ENCODE data around the gene GNB1L. TPM values are rescaled to one million over a fixed set of nuclear protein-coding genes. Genes with fewer than 3 reads are reported as not detected.

The GNB1L gene
- total RNA-seq, 2 experiments from 2014 or later: 11.9 to 12.7 TPM

GRCh38 chr22:19871023-19871844 is 16.6 kb upstream of the GNB1L start:
- H3K4me3 Mint-ChIP-seq: no peak overlapping the region
- H3K36me3 Mint-ChIP-seq: no peaks in the 10 kb centered on the region
- no peaks in the 10 kb centered on the region for H3K4me1 Mint-ChIP-seq
- POLR2A ChIA-PET: interaction anchor here (0.7 to 1.1 kb wide), 2 partner anchors 17 to 23 kb away, joined by 3 read pairs; partner anchors contain the start of genes GNB1L and RTL10
- ATAC-seq (ENCODE audit: low read depth): no peak
- DNase-seq: peak; percentile 28
- H3K9me3 Mint-ChIP-seq: no peaks in the 10 kb centered on the region
- H3K27me3 Mint-ChIP-seq: no peaks in the 10 kb centered on the region
- H3K27ac Mint-ChIP-seq: no peak overlapping the region

GRCh38 chr22:19870153-19871022 is 15.7 kb upstream of the GNB1L start:
- ATAC-seq (ENCODE audit: low read depth) (no peak), DNase-seq (peak; percentile 23)
- H3K36me3 Mint-ChIP-seq: no peaks in the 10 kb centered on the region
- no peaks in the 10 kb centered on the region for H3K27me3 Mint-ChIP-seq
- H3K27ac Mint-ChIP-seq: no peak overlapping the region
- H3K4me3 Mint-ChIP-seq: no peak overlapping the region
- no peaks in the 10 kb centered on the region for H3K4me1 Mint-ChIP-seq
- no peaks in the 10 kb centered on the region for H3K9me3 Mint-ChIP-seq
- POLR2A ChIA-PET: interaction anchor here (0.7 to 1.1 kb wide), 2 partner anchors 16 to 24 kb away, joined by 3 read pairs; partner anchors contain the start of genes GNB1L and RTL10

GRCh38 chr22:19869497-19870152 is 15.0 kb upstream of the GNB1L start:
- Mint-ChIP-seq H3K27ac (no peak overlapping the region), H3K27me3 (no peaks in the 10 kb centered on the region), H3K4me1 (no peaks in the 10 kb centered on the region), H3K9me3 (no peaks in the 10 kb centered on the region), H3K36me3 (no peaks in the 10 kb centered on the region), H3K4me3 (no peak overlapping the region)
- POLR2A ChIA-PET: interaction anchor here (1.1 kb wide), 1 partner anchor 14 kb away, joined by 3 read pairs; no protein-coding TSS in a partner anchor
- DNase-seq: peak; percentile 18
- ATAC-seq (ENCODE audit: low read depth): no peak

- no peak for ATAC-seq (ENCODE audit: low read depth)
- Mint-ChIP-seq H3K36me3 (no peaks in the 10 kb centered on the region), H3K27me3 (no peaks in the 10 kb centered on the region), H3K4me1 (no peaks in the 10 kb centered on the region), H3K27ac (no peak overlapping the region), H3K4me3 (no peak overlapping the region), H3K9me3 (no peaks in the 10 kb centered on the region)
- peak; percentile 21 for DNase-seq
- POLR2A ChIA-PET: interaction anchor here (1.1 kb wide), 1 partner anchor 14 kb away, joined by 3 read pairs; no protein-coding TSS in a partner anchor
Observed at GRCh38 chr22:19868773-19869471, 14.2 kb upstream of the GNB1L start.

GRCh38 chr22:19868333-19868732 is 13.7 kb upstream of the GNB1L start:
- POLR2A ChIA-PET: interaction anchor here (1.1 kb wide), 1 partner anchor 13 kb away, joined by 3 read pairs; no protein-coding TSS in a partner anchor
- Mint-ChIP-seq H3K4me1 (no peaks in the 10 kb centered on the region), H3K27ac (no peak overlapping the region), H3K36me3 (no peaks in the 10 kb centered on the region), H3K4me3 (no peak overlapping the region), H3K9me3 (no peaks in the 10 kb centered on the region), H3K27me3 (no peaks in the 10 kb centered on the region)
- DNase-seq: no peak
- no peak for ATAC-seq (ENCODE audit: low read depth)

- no peak overlapping the region for H3K4me3 Mint-ChIP-seq
- ATAC-seq (ENCODE audit: low read depth): no peak
- no peaks in the 10 kb centered on the region for H3K27me3 Mint-ChIP-seq
- no peaks in the 10 kb centered on the region for H3K4me1 Mint-ChIP-seq
- no peaks in the 10 kb centered on the region for H3K36me3 Mint-ChIP-seq
- no peak for DNase-seq
- no peaks in the 10 kb centered on the region for H3K9me3 Mint-ChIP-seq
- POLR2A ChIA-PET: no interaction called here
- no peak overlapping the region for H3K27ac Mint-ChIP-seq
Observed at GRCh38 chr22:19867617-19868016, 12.9 kb upstream of the GNB1L start.

- no peaks in the 10 kb centered on the region for H3K4me1 Mint-ChIP-seq
- no peak for ATAC-seq (ENCODE audit: low read depth)
- no peak overlapping the region for H3K4me3 Mint-ChIP-seq
- no peaks in the 10 kb centered on the region for H3K27me3 Mint-ChIP-seq
- POLR2A ChIA-PET: no interaction called here
- H3K9me3 Mint-ChIP-seq: no peaks in the 10 kb centered on the region
- no peak overlapping the region for H3K27ac Mint-ChIP-seq
- no peaks in the 10 kb centered on the region for H3K36me3 Mint-ChIP-seq
- no peak for DNase-seq
Observed at GRCh38 chr22:19866665-19867009, 12.0 kb upstream of the GNB1L start.

- ATAC-seq (ENCODE audit: low read depth): no peak
- H3K4me1 Mint-ChIP-seq: no peaks in the 10 kb centered on the region
Observed at GRCh38 chr22:19865141-19865829, 10.6 kb upstream of the GNB1L start.

GRCh38 chr22:19864538-19865106 is 9.9 kb upstream of the GNB1L start:
- POLR2A ChIA-PET: interaction anchor here (0.7 kb wide), 1 partner anchor 23 kb away, joined by 3 read pairs; no protein-coding TSS in a partner anchor
- Mint-ChIP-seq H3K4me1 (no peaks in the 10 kb centered on the region), H3K36me3 (no peaks in the 10 kb centered on the region), H3K4me3 (no peak overlapping the region), H3K27me3 (no peaks in the 10 kb centered on the region), H3K27ac (no peak overlapping the region), H3K9me3 (no peaks in the 10 kb centered on the region)
- no peak for DNase-seq
- no peak for ATAC-seq (ENCODE audit: low read depth)

More at GRCh38 chr22:19865141-19865829, 10.6 kb upstream of the GNB1L start:
- DNase-seq: no peak
- Mint-ChIP-seq H3K9me3 (no peaks in the 10 kb centered on the region), H3K4me3 (no peak overlapping the region), H3K27ac (no peak overlapping the region), H3K27me3 (no peaks in the 10 kb centered on the region), H3K36me3 (no peaks in the 10 kb centered on the region)
- POLR2A ChIA-PET: no interaction called here

GRCh38 chr22:19863571-19863970 is 8.9 kb upstream of the GNB1L start:
- H3K4me1 Mint-ChIP-seq: no peaks in the 10 kb centered on the region
- H3K4me3 Mint-ChIP-seq: no peak overlapping the region
- POLR2A ChIA-PET: no interaction called here
- DNase-seq: no peak
- no peaks in the 10 kb centered on the region for H3K36me3 Mint-ChIP-seq
- H3K9me3 Mint-ChIP-seq: no peaks in the 10 kb centered on the region
- ATAC-seq (ENCODE audit: low read depth): no peak
- no peaks in the 10 kb centered on the region for H3K27me3 Mint-ChIP-seq
- H3K27ac Mint-ChIP-seq: no peak overlapping the region

GRCh38 chr22:19862619-19863246 is 8.1 kb upstream of the GNB1L start:
- no peak for ATAC-seq (ENCODE audit: low read depth)
- no peaks in the 10 kb centered on the region for H3K9me3 Mint-ChIP-seq
- H3K4me3 Mint-ChIP-seq: no peak overlapping the region
- H3K4me1 Mint-ChIP-seq: peaks cover 1% of the 10 kb centered on the region
- DNase-seq: no peak
- no peaks in the 10 kb centered on the region for H3K36me3 Mint-ChIP-seq
- H3K27me3 Mint-ChIP-seq: no peaks in the 10 kb centered on the region
- H3K27ac Mint-ChIP-seq: no peak overlapping the region
- POLR2A ChIA-PET: interaction anchor here (0.7 kb wide), 1 partner anchor 19 kb away, joined by 3 read pairs; no protein-coding TSS in a partner anchor
